VCaP (cell line): ENCODE data around the gene PDE4D.

ENCODE experiments used
- H3K27ac ChIP-seq: fragments of 450-650 bp; 2 replicates; pipeline ENCODE4 v1.5.1; 2017
- TF ChIP-seq, protein P1 (sequence below): fragments of 450-650 bp; conservative IDR thresholded peaks from 2 replicates; pipeline ENCODE4 v1.5.1; 2017; ENCODE audit warnings: mild to moderate bottlenecking, moderate library complexity

The PDE4D gene

DNA sequence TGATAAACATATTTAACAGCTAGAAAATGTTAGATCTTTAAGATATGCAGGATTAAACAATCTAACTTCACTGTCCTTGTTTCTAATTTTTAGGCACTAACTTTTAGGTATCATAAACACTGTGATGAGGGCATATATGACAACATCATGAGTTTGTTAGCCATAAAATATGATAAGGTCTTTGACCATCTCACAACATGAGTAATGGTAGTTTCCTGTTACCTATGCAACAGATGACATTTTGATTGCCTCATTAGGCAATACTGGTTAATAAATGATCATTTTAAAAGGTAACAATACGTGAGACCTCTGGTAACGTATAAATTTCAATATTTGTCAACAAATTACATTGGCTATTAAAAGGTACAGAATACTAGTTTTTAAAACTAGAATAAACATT is 613.5 kb downstream of the PDE4D start:
- TF ChIP-seq, protein P1, sequence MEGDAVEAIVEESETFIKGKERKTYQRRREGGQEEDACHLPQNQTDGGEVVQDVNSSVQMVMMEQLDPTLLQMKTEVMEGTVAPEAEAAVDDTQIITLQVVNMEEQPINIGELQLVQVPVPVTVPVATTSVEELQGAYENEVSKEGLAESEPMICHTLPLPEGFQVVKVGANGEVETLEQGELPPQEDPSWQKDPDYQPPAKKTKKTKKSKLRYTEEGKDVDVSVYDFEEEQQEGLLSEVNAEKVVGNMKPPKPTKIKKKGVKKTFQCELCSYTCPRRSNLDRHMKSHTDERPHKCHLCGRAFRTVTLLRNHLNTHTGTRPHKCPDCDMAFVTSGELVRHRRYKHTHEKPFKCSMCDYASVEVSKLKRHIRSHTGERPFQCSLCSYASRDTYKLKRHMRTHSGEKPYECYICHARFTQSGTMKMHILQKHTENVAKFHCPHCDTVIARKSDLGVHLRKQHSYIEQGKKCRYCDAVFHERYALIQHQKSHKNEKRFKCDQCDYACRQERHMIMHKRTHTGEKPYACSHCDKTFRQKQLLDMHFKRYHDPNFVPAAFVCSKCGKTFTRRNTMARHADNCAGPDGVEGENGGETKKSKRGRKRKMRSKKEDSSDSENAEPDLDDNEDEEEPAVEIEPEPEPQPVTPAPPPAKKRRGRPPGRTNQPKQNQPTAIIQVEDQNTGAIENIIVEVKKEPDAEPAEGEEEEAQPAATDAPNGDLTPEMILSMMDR: no peak
- no peak overlapping the region for H3K27ac ChIP-seq

DNA sequence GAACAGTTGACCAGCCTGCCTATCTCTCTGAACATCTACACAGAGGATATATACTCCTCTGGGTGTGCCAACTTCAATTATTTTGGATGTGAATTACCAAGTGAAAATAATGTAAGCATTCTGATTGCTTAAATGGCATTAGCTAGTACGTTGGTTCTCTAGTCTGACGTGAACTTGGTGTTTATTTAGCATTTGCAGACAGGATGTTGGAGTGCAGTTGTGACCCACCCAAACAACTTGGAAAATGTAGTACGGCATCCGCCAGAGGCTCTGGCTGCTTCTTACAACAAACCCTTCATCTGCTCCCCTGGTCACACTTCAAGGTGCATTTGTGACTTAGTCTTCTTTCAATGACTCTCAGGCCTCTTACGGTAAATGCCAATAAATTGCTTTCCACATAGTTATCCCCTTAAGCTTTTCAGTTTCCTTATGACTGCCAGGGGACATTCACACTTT is 616.6 kb downstream of the PDE4D start:
- TF ChIP-seq, protein P1: no peak
- H3K27ac ChIP-seq: peak overlapping the region; percentile 77; the same call in 1 of the 2 replicates

- TF ChIP-seq, protein P1: no peak
- H3K27ac ChIP-seq: peak overlapping the region; percentile 77
These were observed 617.2 kb downstream of the PDE4D start for GRCh38 chr5:59276325-59276675.

DNA sequence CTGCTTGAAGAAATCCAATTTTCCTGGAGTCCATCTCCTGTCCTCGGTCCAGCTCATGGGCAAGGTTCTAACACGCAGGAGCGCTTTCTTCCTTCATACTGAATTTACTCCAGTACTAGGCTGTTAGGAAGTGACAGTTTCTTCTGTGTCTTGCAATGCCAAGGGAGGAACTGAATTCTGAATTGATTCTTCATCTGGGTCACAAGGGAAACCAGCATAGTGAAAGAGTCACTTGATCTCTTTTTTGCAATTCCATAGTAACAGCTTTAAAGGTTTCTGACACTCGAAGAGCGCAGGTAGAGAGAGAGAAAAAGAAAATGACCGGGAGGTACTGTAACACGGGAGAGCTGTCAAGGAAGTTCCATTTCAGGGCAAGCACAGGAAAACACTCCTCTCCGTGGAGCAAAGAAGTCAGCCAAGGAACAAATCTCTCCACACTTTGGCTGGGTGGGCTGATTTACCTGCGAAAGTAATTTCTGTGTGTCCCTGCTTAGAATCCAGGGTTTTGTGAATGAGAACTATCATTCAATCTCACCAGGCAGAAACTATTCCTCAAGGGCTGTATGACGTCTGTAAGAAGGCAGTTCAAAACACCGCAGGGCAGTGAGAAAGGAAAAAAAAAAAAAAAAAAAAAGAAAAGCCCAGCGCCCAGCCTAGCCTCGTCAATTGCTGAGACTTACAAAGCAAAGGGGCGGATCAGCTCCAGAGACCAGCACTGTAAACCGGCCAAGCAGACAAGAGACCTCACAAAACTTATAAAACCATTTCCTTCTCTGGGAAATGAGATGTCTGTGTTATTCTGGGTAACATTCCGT is 617.8 kb downstream of the PDE4D start:
- peak overlapping the region; percentile 77 for H3K27ac ChIP-seq
- TF ChIP-seq, protein P1: no peak

DNA sequence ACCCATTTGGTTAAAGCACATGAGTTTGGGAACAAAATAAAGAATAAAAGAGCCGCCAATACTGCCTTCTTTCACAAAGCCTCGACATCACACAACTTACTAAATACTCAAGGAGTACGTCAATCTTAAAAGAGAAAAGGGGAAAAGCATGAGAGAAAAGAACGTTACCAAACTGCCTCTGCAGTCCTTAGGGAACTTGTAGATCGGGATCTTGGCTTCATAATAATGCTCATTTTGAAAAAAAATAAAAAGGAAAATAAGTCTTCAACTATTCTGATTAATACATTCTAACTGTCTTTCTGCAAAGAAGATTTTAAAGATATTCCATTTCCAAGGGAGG is 618.4 kb downstream of the PDE4D start:
- H3K27ac ChIP-seq: peak overlapping the region; percentile 77
- TF ChIP-seq, protein P1: no peak

DNA sequence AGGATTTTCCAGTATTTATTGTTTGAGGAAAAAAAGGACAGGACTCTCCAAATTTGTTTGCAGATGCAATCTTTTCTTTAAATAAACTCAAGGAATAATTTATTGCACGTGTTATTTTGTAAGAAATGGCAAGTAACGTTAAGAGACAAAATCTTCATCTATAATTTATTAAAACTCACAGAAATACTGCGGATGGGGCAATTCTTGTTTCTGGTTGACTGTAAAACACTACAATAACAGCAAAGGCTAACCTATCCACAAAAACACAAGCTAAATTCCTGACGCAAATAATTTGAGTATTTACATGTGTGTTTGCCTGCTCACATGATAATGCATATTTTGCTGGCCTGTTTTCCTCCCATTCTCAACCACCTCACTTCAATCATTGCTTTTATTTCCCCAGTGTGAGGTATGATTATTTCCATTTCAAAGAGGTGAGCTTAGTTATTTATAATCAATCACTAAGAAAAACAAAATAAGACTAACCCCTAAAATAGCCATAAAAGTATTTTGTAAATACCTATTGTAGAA is 619.4 kb downstream of the PDE4D start:
- H3K27ac ChIP-seq: peak overlapping the region; percentile 77
- TF ChIP-seq, protein P1: no peak

- TF ChIP-seq, protein P1: no peak
- H3K27ac ChIP-seq: peak overlapping the region; percentile 77
These were observed 620.6 kb downstream of the PDE4D start for GRCh38 chr5:59272809-59273427.
